GM18507 (cell line): Measurements from ENCODE around the gene ESR1.

Source experiments
- DNase-seq: peaks from one replicate; pipeline ENCODE4 v3.0.0; 2011; ENCODE audit warnings: low read depth; ENCODE audit not compliant: insufficient read length; ENCODE audit errors: extremely low spot score
- FAIRE-seq: peaks from 2 replicates; lab custom pipeline; 2011; peaks lifted over from hg19 to GRCh38; lab: Jason Lieb, UNC

ESR1 gene

DNA sequence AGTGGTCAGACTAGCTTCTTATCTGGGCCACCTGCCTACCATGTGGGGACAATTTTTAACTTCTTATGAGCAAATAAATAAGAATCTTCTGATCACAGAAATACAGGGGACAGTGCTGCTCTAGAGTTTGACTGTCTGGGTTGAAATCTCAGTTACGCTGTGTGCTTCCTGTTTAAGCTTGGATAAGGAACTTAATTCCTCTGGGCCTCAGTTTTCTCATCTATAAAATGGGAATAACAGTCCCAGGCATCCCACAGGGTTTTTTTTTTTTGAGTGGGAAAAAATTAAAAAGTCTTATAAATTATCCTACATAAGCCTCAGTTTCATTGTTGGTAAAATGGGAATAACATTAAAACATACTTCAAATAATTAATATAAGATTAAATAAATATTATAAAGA, 340.9 kb downstream of the ESR1 start:
- DNase-seq (no peak), FAIRE-seq (no peak)

DNA sequence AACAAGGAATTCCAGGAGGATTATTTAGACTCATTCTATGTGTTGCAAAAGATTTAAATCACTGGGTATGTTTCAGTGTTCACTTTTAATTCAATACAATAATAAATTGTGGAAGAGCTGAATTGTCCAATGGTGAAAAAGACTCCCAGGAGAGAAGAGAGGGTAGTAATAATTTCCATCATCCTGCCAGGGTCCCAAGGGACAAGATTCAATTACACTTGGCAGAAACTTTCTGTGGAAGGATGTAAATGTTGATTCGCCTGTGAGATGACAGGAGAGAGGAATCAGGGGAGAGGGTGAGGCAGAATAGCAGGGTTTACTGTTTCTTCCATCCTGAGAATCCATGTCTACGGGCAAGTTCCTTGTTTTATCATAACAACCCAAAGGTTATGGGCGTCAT, 342.7 kb downstream of the ESR1 start:
- FAIRE-seq (no peak), DNase-seq (no peak)

DNA sequence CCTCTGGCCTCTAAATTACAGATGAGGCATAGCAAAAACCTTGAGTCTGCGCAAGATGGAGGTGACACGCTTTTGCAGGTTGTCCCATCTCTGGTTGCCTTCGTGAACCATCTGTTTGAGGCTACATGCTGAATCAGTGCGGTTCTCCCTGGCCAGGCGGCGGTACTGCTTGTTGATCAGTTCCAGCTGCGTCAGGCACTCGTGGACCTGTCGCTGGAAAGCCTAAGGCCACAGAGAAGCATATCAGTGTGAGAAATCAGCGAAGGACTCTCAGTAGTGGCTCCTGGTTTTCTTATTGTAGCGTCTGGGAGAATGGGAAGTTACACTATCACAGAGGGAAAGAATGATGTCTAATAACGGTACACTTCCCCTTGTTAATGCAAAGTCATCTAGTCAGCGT, 344.4 kb downstream of the ESR1 start:
- no peak for DNase-seq
- no peak for FAIRE-seq

- DNase-seq (no peak), FAIRE-seq (no peak)
Measured at GRCh38 chr6:152154559-152155356, 347.3 kb downstream of the ESR1 start.

GRCh38 chr6:152155792-152156191, 348.3 kb downstream of the ESR1 start:
- no peak for DNase-seq
- no peak for FAIRE-seq

DNA sequence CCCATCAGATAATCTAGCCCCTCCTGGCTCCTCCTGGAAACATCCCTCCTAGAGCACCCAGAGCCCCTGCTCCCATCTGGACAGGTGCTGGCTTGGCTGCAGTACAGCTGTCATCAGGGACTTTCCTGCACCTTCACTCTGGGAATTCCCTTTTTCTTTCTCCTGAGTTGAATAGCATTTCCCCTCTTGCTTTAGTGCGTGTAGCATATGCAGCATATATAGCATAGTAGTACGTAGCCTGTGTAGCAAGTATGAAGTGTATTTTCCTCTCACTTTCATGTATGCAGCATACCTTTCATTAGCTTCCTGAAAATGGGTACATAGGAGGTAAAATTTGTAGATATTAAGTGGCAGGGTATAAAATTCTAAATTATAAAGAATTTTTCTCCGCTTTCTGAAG, 352.9 kb downstream of the ESR1 start:
- DNase-seq (no peak), FAIRE-seq (peak; percentile 70)

DNA sequence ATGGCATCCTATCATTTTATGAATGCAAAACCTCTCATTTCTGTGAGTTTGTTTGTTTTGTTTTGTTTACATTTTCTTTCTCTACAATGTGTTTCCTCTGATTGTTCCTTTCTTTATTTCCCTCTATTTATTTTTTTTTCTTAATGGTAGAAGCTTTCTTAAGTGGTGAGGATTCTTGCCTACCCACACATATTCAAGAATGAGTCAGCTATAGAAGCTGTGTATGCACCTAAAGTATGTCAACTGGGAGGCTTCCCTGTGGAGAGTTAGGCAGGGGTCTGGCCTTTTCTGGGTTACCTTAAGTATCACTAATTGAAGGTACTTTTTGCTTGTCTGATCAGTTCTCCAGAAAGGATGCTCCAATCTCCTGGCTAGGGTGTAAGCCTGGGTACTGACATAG, 354.0 kb downstream of the ESR1 start:
- FAIRE-seq = peak; percentile 15
- no peak for DNase-seq

DNA sequence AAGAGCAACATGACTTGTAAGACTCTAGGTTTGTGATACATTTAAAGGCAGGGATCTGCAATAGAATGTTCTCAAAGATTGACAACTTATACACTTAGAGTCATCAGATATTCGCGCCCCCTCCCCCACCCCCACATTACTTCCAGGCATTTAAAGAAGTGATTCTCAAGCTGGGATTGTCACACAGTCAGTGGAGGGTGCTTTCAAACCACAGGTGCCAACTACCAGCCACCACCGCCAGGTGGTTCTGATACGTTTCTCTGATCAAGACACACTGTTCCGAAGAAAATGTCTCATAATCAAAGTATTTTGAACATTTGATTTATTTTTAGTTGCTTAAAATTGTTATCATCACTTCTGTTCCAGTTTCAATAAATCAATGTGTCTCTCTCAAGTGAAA, 357.5 kb downstream of the ESR1 start:
- FAIRE-seq (no peak), DNase-seq (no peak)

- FAIRE-seq (no peak), DNase-seq (no peak)
Measured at GRCh38 chr6:152166497-152166896, 359.0 kb downstream of the ESR1 start.

DNA sequence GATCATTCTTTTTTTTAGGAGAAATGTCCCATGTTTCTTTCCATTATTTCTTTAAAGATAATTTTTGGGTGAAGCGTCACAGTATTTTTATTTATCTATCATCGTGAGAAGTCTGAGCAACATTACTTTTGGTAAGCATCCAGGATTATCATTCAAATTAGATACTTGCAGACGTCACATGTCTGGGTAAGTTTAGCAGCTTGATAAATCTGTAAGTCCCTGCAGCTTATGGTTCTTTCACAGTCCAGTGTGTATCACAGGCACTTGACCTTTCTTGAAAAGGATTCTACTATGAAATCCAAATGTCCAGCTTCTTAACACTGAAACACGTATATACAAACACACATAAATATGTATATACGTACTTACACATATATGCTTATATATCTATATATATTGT, 359.4 kb downstream of the ESR1 start:
- FAIRE-seq (no peak), DNase-seq (no peak)

DNA sequence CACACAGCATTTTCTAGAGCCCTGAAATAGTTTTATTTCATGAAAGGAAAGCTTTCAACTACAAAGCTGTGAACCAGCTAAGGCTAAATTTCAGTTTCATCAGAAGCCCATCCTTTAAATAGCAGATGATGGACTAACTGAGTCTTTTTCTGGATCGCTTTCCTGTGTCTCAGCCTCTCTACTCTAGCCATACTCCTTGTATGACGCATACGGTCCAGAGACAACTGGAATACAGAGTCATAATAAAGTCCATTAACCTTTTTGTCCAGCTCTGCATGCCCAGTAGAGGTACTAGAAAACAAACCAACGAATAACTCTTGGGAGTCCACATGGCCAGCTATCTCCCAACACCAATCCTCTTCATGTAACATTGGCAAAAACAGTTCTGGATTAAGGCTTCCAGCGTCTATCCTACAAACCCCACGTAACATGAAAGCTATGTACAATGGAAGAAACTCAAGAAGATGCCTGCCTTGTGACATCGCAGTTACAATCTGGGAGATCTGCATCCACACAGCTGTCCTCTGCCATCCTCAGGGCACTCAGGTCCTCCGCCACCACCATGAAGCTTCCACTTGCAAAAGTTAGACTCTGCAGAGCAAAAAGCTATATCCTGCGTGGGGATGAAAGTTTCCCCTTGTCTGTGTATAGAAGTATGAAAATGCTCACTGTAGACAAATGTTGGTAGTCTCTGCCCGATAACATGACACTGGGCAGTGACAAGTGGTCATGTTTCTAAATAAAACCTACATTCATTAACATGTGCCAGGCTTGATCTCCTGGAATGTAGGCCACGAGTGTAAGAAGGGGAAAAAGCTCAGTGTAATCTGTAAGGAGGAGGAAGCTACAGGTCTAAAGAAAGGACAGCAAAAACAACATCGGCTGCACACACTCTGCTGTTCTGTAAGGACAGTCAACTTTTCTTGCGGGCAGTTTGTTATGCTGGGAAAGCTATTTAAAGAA, 360.4 kb downstream of the ESR1 start:
- DNase-seq (no peak), FAIRE-seq (no peak)

GRCh38 chr6:152170313-152170701, 362.8 kb downstream of the ESR1 start:
- DNase-seq = no peak
- no peak for FAIRE-seq

GRCh38 chr6:152170702-152171667, 363.5 kb downstream of the ESR1 start:
- peak; percentile 25 for DNase-seq
- FAIRE-seq = peak; percentile 87

GRCh38 chr6:152173321-152173720, 365.8 kb downstream of the ESR1 start:
- FAIRE-seq (no peak), DNase-seq (no peak)

DNA sequence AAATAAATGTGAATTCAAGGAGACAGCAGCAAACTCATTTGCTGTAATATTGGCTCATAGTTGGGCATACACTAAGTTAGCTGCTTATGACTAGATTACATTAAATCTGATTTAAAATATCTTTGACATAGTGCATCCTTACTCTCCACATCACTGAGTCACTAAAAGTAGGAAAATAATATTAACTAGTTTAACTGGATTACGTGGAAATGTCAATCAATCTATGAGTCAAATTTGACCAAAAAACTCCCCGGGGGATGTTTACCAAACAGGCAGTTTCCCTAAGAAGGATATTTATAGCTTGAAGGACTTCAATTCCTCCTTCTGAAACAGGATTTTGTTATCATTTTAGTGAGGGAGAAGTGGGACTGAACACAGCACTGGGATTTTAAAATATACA, 366.5 kb downstream of the ESR1 start:
- FAIRE-seq = no peak
- DNase-seq = no peak

DNA sequence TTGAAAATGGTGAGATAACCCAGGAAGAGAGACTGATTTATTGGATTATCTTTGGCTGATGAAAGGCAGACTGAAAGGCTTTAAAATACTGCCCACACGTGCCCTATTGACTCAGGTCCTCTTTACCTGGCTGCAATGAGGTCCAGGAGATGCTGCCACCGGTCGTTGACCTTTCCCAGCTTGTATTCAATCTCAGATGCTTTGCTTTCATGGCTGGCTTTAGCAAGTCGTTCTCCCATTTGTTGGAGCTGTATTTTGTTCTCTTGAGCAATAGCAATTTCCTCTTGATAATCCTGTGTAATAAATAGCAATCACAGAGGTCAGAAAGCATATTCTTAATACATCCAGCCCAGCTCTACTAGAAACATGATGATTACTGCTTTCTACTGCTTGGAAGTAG, 368.8 kb downstream of the ESR1 start:
- DNase-seq (no peak), FAIRE-seq (no peak)
